ENCODE data around the gene TMEM69.

DNA sequence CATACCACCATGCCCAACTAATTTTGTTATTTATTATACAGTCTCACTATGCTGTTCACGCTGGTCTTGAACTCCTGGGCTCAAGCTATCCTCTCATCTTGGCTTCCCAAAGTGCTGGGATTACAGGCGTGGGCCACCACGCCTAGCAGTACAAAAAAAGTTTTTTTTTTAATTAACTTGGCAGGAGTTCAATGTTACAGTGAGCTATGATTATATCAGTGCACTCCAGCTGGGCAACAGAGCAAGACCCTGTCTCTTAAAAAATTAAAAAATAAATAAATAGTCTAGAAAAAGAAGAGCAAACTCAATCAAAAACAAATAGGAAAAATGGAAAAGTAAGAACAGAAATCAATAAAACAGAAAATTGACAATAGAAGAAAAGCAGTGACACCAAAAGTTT, 25.7 kb downstream of the TMEM69 start:
- TF ChIP-seq, protein P1, sequence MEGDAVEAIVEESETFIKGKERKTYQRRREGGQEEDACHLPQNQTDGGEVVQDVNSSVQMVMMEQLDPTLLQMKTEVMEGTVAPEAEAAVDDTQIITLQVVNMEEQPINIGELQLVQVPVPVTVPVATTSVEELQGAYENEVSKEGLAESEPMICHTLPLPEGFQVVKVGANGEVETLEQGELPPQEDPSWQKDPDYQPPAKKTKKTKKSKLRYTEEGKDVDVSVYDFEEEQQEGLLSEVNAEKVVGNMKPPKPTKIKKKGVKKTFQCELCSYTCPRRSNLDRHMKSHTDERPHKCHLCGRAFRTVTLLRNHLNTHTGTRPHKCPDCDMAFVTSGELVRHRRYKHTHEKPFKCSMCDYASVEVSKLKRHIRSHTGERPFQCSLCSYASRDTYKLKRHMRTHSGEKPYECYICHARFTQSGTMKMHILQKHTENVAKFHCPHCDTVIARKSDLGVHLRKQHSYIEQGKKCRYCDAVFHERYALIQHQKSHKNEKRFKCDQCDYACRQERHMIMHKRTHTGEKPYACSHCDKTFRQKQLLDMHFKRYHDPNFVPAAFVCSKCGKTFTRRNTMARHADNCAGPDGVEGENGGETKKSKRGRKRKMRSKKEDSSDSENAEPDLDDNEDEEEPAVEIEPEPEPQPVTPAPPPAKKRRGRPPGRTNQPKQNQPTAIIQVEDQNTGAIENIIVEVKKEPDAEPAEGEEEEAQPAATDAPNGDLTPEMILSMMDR (tag by site-specific recombination; IDR thresholded peaks at IDR 0.05) = no peak
- no peak for TF ChIP-seq ZNF571 (tag by site-specific recombination; IDR thresholded peaks at IDR 0.05)
- TF ChIP-seq, protein P2, sequence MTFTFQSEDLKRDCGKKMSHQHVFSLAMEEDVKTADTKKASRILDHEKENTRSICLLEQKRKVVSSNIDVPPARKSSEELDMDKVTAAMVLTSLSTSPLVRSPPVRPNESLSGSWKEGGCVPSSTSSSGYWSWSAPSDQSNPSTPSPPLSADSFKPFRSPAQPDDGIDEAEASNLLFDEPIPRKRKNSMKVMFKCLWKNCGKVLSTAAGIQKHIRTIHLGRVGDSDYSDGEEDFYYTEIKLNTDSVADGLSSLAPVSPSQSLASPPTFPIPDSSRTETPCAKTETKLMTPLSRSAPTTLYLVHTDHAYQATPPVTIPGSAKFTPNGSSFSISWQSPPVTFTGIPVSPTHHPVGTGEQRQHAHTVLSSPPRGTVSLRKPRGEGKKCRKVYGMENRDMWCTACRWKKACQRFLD (tag by site-specific recombination; IDR thresholded peaks at IDR 0.05) = no peak
